ENCODE data around the gene EFCAB6. TPM values are rescaled to one million over a fixed set of nuclear protein-coding genes. Genes with fewer than 3 reads are reported as not detected.

The EFCAB6 gene
- total RNA-seq, 1 donor from 2014 or later, result 3.6 TPM

GRCh38 chr22:43491177-43491576, 320.9 kb downstream of the EFCAB6 start:
- no peaks in the 10 kb centered on the region for H3K9me3 ChIP-seq
- no peaks in the 10 kb centered on the region for H3K36me3 ChIP-seq
- no peak for DNase-seq
- TF ChIP-seq CTCF (IDR thresholded peaks at IDR 0.05), result no peak
- H3K27ac ChIP-seq, result no peak overlapping the region
- peaks cover 3% of the 10 kb centered on the region for H3K27me3 ChIP-seq
- no peaks in the 10 kb centered on the region for H3K4me1 ChIP-seq
- intact Hi-C loops (cut with DNase I), result no loop called here
- no peak for ATAC-seq
- no peak overlapping the region for H3K4me3 ChIP-seq

- Histone ChIP-seq H3K27me3 (peaks cover 3% of the 10 kb centered on the region), H3K4me1 (no peaks in the 10 kb centered on the region), H3K36me3 (no peaks in the 10 kb centered on the region), H3K27ac (no peak overlapping the region), H3K4me3 (no peak overlapping the region), H3K9me3 (no peaks in the 10 kb centered on the region)
- no peak for ATAC-seq
- DNase-seq, result no peak
- intact Hi-C loops (cut with DNase I), result no loop called here
- no peak for TF ChIP-seq CTCF (IDR thresholded peaks at IDR 0.05)
Measured at GRCh38 chr22:43490311-43490710, 321.8 kb downstream of the EFCAB6 start.

GRCh38 chr22:43488937-43489336, 323.2 kb downstream of the EFCAB6 start:
- intact Hi-C loops (cut with DNase I), result no loop called here
- no peak for DNase-seq

GRCh38 chr22:43488031-43488866, 323.9 kb downstream of the EFCAB6 start:
- intact Hi-C loops (cut with DNase I), result no loop called here
- no peak for TF ChIP-seq CTCF (IDR thresholded peaks at IDR 0.05)

More at GRCh38 chr22:43488937-43489336, 323.2 kb downstream of the EFCAB6 start:
- Histone ChIP-seq H3K4me1 (no peaks in the 10 kb centered on the region), H3K36me3 (no peaks in the 10 kb centered on the region), H3K4me3 (no peak overlapping the region), H3K27me3 (peaks cover 7% of the 10 kb centered on the region), H3K27ac (no peak overlapping the region), H3K9me3 (no peaks in the 10 kb centered on the region)
- no peak for TF ChIP-seq CTCF (IDR thresholded peaks at IDR 0.05)
- ATAC-seq, result no peak

GRCh38 chr22:43487311-43488030, 324.6 kb downstream of the EFCAB6 start:
- ATAC-seq (no peak), DNase-seq (no peak)
- Histone ChIP-seq H3K9me3 (no peaks in the 10 kb centered on the region), H3K27me3 (peaks cover 7% of the 10 kb centered on the region), H3K4me1 (no peaks in the 10 kb centered on the region), H3K36me3 (no peaks in the 10 kb centered on the region), H3K4me3 (no peak overlapping the region), H3K27ac (no peak overlapping the region)
- TF ChIP-seq CTCF (IDR thresholded peaks at IDR 0.05), result no peak
- intact Hi-C loops (cut with DNase I), result no loop called here

More at GRCh38 chr22:43488031-43488866, 323.9 kb downstream of the EFCAB6 start:
- Histone ChIP-seq H3K4me3 (no peak overlapping the region), H3K4me1 (no peaks in the 10 kb centered on the region), H3K9me3 (no peaks in the 10 kb centered on the region), H3K36me3 (no peaks in the 10 kb centered on the region), H3K27me3 (peaks cover 7% of the 10 kb centered on the region), H3K27ac (no peak overlapping the region)
- DNase-seq, result no peak
- no peak for ATAC-seq

Measured in upper lobe of right lung (tissue), 1 donor.